Osteoblast (primary cell): ENCODE data around the gene PIK3C3. TPM values are rescaled to one million over a fixed set of nuclear protein-coding genes. Genes with fewer than 3 reads are reported as not detected.

Experiments
- DNase-seq: peaks from one replicate; pipeline ENCODE4 v3.0.0; 2011; ENCODE audit warnings: low spot score, mixed read lengths; ENCODE audit not compliant: insufficient read length; ENCODE audit errors: missing footprints
- H2AFZ ChIP-seq: 2 replicates; pipeline ENCODE4 v1.6.0; 2011; ENCODE audit warnings: mild to moderate bottlenecking, low read length
- H3K27ac ChIP-seq: 2 replicates; pipeline ENCODE4 v1.5.1; 2011; ENCODE audit warnings: mild to moderate bottlenecking, low read depth, low read length, moderate library complexity
- H3K27me3 ChIP-seq: 2 replicates; pipeline ENCODE4 v1.6.0; 2012; ENCODE audit warnings: mild to moderate bottlenecking, control low read depth, inconsistent platforms, low read length, moderate library complexity; ENCODE audit not compliant: insufficient read depth
- H3K36me3 ChIP-seq: 2 replicates; pipeline ENCODE4 v1.5.1; 2011; ENCODE audit warnings: mild to moderate bottlenecking, low read length, control low read depth, moderate library complexity; ENCODE audit not compliant: insufficient read depth
- H3K4me1 ChIP-seq: 2 replicates; pipeline ENCODE4 v1.5.1; 2011; ENCODE audit warnings: mild to moderate bottlenecking, low read length, control low read depth, moderate library complexity; ENCODE audit not compliant: insufficient read depth
- H3K4me2 ChIP-seq: 2 replicates; pipeline ENCODE4 v1.6.0; 2011; ENCODE audit warnings: mild to moderate bottlenecking, low read length; ENCODE audit not compliant: insufficient read depth
- H3K4me3 ChIP-seq: fragments of 200-600 bp; sonication (generic); 3 replicates; pipeline ENCODE4 v1.5.1; 2012; ENCODE audit warnings: mild to moderate bottlenecking, low read length, inconsistent platforms; ENCODE audit not compliant: insufficient read depth
- H3K79me2 ChIP-seq: 2 replicates; pipeline ENCODE4 v1.6.0; 2012; ENCODE audit warnings: mild to moderate bottlenecking, low read length, control low read depth, inconsistent platforms; ENCODE audit not compliant: insufficient read depth
- H3K9me3 ChIP-seq: 2 replicates; pipeline ENCODE4 v1.5.1; 2011; ENCODE audit warnings: low read depth, low read length, control low read depth
- H4K20me1 ChIP-seq: 2 replicates; pipeline ENCODE4 v1.6.0; 2012; ENCODE audit warnings: mild to moderate bottlenecking, low read length, control low read depth; ENCODE audit not compliant: insufficient read depth
- total RNA-seq: library from RNA; depleted of rRNA; stranded (reverse); fragments of >200 nt; gene quantifications from 2 replicates; pipeline ENCODE4 v1.2.3, GENCODE V29; 2012
- TF ChIP-seq, protein P1 (sequence below): IDR thresholded peaks from 2 replicates; pipeline ENCODE4 v1.5.1; 2011; ENCODE audit warnings: mild to moderate bottlenecking, low read depth, low read length, moderate library complexity; ENCODE audit errors: extremely low read depth

The PIK3C3 gene
- total RNA-seq, 1 donor: 59.4 TPM

DNA sequence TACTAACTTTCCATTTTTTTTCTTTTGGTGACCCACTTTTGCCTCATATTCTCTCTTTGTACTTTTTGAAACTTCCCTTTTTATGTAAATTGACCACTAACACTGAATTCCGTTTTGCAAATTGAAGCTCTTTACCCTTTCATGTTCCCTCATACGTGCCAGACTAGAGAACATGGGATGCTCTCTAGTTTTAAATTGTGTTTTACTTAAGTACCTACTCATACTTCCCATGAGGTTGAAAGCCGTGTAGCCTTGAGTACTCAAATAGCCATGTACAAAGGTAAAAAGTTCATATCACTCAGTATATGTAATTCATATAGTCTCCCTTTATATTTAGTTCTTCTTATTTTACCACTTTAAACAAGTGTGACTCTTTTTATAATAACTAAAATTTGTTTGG is 119.7 kb downstream of the PIK3C3 start:
- no peaks in the 10 kb centered on the region for H3K27me3 ChIP-seq
- H2AFZ ChIP-seq: no peak overlapping the region
- H3K9me3 ChIP-seq: no peaks in the 10 kb centered on the region
- H3K79me2 ChIP-seq: no peaks in the 10 kb centered on the region
- no peak overlapping the region for H3K4me2 ChIP-seq
- H4K20me1 ChIP-seq: no peaks in the 10 kb centered on the region
- H3K36me3 ChIP-seq: peaks cover 15% of the 10 kb centered on the region
- no peak overlapping the region for H3K27ac ChIP-seq
- TF ChIP-seq, protein P1, sequence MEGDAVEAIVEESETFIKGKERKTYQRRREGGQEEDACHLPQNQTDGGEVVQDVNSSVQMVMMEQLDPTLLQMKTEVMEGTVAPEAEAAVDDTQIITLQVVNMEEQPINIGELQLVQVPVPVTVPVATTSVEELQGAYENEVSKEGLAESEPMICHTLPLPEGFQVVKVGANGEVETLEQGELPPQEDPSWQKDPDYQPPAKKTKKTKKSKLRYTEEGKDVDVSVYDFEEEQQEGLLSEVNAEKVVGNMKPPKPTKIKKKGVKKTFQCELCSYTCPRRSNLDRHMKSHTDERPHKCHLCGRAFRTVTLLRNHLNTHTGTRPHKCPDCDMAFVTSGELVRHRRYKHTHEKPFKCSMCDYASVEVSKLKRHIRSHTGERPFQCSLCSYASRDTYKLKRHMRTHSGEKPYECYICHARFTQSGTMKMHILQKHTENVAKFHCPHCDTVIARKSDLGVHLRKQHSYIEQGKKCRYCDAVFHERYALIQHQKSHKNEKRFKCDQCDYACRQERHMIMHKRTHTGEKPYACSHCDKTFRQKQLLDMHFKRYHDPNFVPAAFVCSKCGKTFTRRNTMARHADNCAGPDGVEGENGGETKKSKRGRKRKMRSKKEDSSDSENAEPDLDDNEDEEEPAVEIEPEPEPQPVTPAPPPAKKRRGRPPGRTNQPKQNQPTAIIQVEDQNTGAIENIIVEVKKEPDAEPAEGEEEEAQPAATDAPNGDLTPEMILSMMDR: no peak
- DNase-seq: no peak
- peaks cover 2% of the 10 kb centered on the region for H3K4me1 ChIP-seq
- H3K4me3 ChIP-seq: no peak overlapping the region

DNA sequence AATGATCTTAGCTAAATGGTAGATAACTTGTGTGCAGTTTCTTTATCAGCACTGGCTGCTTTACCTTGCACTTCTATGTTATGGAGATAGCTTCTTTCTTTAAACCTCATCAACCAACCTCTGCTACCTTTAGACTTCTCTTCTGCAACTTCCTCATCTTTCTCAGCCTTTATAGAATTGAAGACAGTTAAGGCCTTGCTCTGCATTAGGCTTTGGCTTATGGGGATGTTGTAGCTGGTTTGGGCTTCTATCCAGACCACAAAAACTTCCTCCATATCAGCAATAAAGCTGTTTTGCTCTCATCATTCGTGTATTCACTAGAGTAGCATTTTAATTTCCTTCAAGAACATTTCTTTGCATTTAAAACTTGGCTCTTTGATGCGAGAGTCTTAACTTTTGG is 123.7 kb downstream of the PIK3C3 start:
- no peaks in the 10 kb centered on the region for H3K9me3 ChIP-seq
- no peak for DNase-seq
- TF ChIP-seq, protein P1: no peak
- H3K4me3 ChIP-seq: no peak overlapping the region
- H3K79me2 ChIP-seq: no peaks in the 10 kb centered on the region
- peaks cover 5% of the 10 kb centered on the region for H3K4me1 ChIP-seq
- H3K36me3 ChIP-seq: peaks cover 10% of the 10 kb centered on the region
- H3K27me3 ChIP-seq: no peaks in the 10 kb centered on the region
- H4K20me1 ChIP-seq: no peaks in the 10 kb centered on the region
- H3K4me2 ChIP-seq: no peak overlapping the region
- H3K27ac ChIP-seq: no peak overlapping the region
- no peak overlapping the region for H2AFZ ChIP-seq

DNA sequence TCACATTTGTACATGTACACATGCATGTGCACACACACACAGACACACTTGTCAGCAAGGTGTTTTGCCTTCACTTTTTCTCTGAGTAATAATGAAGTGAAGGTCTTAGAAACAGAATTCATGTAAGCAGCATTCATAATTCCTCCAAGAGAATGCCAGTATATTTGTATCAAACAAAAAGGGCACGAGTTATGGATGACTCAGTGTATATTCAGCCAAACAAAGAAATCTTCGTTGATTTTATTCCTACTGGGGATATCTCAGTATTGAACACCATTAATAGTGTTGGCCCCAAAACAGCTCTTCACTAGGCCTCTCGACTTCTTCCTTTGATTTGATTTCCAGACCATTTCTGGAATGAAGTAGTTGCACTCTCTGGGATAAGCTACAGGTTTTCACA is 125.3 kb downstream of the PIK3C3 start:
- Histone ChIP-seq H3K4me2 (no peak overlapping the region), H3K27me3 (no peaks in the 10 kb centered on the region), H3K79me2 (no peaks in the 10 kb centered on the region), H3K4me3 (no peak overlapping the region), H3K36me3 (peaks cover 10% of the 10 kb centered on the region), H4K20me1 (no peaks in the 10 kb centered on the region), H3K27ac (no peak overlapping the region), H2AFZ (no peak overlapping the region), H3K4me1 (peaks cover 5% of the 10 kb centered on the region), H3K9me3 (no peaks in the 10 kb centered on the region)
- DNase-seq: no peak
- TF ChIP-seq, protein P1: no peak

DNA sequence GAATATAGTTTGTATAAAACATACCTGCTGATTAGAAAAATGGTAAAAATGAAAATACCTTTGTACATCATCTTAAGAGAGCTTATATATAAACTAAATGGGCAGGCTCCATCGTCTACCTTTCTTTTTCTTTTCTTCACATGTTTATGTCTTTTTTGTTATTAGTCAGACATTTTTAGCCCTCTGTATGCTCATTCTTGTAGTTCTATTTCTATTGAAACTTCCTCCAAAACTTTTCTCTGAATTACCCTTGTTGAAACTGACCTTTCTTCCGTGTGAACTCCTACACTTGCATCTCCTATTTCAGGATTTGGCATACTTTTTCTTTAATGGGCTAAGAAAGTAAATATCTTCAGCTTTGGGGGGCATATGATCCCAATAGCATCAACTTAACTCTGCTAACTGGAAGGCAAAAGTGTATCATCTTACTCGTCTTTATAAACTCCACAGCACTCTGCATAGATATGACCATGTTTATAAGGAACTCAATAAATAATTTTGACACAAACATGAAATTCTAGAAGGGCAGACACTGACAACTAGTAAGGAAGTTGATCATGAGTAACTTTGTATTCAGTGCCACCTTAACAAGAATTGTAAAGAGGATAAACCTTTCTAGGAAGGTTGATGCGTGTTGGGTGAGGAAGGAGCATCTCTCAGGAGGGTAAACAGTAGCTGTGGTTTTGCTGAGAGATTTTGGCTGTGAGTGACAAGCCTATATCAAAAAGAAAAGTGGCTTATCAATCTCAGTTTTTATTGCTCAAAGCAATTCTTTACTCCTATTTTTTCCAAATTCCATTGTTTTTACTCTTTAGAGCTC is 127.6 kb downstream of the PIK3C3 start:
- TF ChIP-seq, protein P1: no peak
- peaks cover 6% of the 10 kb centered on the region for H3K36me3 ChIP-seq
- no peaks in the 10 kb centered on the region for H4K20me1 ChIP-seq
- no peak overlapping the region for H3K4me2 ChIP-seq
- DNase-seq: no peak
- peaks cover 14% of the 10 kb centered on the region for H3K4me1 ChIP-seq
- no peaks in the 10 kb centered on the region for H3K9me3 ChIP-seq
- no peak overlapping the region for H3K4me3 ChIP-seq
- H3K27me3 ChIP-seq: no peaks in the 10 kb centered on the region
- H3K79me2 ChIP-seq: no peaks in the 10 kb centered on the region
- H3K27ac ChIP-seq: no peak overlapping the region
- no peak overlapping the region for H2AFZ ChIP-seq
